HG03045 (cell line): Measurements from ENCODE around the gene HPCAL4.
A peak's percentile ranks its signal among the peaks of the same experiment; 100 is the strongest.

Source experiments
- ATAC-seq: cut with Tn5 transposase; IDR thresholded peaks from one replicate; pipeline ENCODE4 v1.9.1; 2021; ENCODE audit warnings: mild to moderate bottlenecking, moderate library complexity; ENCODE audit not compliant: unreplicated experiment

Gene HPCAL4

DNA sequence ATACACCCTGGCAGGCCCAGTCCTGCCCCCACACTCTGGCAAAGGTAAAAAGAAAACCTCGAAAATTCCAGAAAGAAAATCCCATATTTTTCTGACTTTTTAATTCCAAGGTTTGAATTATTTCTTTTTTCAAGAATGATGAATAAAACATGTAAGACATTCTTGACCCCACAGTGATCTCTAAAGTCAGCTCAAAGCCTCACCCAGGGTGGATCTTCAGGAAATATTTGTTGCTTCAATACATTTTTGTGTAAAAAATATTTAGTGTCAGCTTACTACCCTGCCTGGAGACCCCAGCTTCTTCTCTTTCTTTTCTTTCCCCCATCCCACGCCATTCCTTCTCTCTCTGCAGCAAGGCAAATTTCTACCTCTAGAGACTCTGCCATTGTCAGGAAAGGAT is 12.3 kb downstream of the HPCAL4 start:
- no peak for ATAC-seq

DNA sequence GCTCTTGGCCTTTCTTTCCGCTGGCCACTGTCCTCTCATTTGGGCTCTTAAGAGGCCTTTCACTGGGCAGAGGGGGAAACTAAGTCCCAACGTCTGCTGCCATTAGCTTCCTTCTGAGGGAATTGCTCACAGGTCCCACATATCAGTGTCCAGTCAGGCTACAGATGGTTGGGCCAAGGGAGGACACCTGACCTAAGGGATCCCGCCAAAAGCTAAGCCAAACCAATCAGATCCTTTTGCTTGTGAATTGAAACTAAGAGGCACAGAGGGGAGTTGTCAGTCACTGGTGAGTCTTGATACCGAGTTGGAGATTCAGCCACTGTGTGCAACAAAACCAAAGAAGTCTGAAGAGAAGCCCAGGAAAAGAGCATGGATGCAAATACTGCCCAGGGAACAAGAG is 13.6 kb downstream of the HPCAL4 start:
- no peak for ATAC-seq

DNA sequence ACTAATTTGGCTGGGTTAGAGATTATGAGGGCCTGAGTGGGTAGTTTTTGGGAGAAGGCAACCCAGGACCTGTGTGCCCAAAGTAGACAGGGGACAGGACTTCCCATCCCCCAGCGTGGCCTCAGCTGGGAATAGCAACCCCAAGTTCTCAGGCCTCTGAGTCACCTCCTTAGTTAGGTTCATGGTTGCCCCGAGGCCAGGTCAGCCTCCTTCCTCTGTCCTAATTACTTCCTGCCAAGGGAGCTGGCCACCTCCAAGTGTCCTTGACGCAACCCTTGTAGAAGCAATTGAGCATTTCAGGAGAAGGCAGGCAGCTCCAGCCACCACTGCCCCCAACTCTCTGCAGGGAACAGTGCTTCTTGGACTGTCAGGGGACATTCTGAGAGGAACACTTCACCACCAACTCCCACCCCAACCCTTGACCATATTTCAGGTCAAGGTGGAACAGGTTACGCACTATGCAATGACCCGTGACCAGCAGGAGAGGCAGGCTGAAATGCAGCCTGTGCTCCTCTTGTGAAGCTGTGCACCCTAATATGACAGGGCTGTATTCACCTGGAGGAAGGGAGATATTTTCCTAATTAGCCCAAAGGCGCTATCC is 14.2 kb downstream of the HPCAL4 start:
- ATAC-seq = no peak

DNA sequence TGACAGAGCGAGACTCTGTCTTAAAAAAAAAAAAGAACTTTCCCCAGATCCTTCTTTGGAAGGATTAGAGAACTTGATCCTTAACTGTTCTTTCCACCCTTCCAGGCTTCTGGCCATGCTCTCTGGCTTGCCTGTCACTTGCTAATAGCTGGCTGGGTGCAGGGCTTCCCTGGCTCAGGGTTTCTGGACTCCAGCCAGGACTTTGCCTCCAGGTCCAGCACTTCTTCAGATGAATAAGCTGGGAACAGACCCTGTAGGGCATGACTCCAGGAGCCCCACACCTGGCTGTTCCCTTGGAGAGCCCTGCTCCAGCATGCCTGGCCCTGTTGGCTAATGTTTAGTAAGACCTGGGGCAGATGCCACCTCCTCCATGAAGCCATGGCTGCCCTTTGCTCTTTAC is 16.0 kb downstream of the HPCAL4 start:
- no peak for ATAC-seq

DNA sequence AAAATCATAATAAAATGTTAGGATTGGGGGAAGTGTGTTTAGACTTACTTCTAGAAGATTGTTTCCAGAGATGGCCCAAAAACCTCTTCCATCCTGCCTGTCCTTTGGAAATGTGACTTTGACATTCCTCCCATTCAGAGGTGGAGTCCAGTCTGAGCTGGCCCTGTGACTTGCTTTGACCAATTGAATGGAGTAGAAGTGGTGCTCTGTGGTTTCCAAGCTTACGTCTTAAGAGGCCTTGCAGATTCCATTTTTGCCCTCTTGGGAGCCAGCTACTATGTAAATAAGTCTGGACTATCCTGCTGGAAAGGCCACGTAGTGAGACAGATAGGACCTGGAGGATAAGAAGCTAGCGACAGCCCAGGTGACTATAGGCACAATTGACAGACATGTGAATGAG is 18.0 kb downstream of the HPCAL4 start:
- no peak for ATAC-seq

DNA sequence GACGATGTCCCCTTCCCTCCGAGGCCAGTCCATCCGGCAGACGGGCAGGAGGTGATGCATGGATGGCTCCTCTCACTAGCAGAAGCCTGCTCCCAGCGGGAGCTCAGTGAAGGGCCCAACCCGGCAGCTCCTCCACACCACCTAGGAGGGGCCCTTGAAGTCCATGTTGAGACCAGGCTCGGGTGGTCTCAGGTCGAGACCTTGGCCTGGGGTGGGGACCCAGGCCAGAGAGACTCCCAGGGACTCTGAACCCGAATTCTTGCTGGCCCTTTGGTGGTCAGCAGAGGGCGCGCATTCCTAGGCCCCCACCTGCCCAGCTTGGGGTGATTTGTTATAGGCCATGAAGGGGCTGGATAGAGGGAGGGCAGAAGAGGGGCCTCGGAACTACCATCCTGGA is 18.7 kb downstream of the HPCAL4 start:
- ATAC-seq = no peak

DNA sequence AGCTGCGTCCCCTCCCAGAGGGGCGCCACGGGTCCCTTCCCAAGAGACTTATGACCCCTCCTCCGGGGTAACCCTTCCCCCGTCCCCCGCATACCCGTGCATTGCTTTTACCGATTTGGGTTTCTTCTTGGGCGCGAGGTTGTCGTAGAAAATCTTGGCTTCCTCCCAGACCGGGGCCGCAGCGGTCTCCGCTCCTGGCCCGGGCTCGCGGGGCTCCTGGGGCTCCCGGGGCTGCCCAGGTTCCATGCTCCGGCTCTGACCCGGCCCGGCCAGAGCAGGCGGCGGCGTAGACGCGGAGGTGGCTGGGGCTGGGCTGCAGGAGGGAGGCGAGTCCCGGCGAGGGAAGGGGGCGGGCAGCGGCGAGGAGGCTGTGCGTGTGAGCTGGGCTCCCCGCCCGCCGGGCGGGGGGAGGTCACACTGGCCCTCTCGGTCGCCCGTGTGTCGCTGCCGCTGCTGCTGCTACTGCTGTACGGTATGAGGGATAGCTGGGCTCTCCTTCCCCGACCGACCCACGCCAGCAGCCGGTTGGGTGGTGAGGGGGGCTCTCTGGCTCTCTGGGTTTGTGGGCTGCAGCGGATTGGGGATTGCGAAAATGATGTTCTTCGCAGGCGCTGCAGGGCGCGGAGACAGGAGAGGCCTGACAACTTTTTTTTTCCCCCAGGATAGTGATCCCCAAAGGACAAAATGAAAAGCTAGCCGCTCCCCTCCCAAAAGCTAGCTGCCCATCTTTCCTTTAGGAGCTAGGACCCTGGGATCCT is 19.3 kb downstream of the HPCAL4 start, which contains the start of gene NT5C1A:
TSS of gene NT5C1A (minus strand) at position 315 of the 758 bp plus-strand sequence. CDS start at position 246, 69 bp downstream.
- no peak for ATAC-seq

DNA sequence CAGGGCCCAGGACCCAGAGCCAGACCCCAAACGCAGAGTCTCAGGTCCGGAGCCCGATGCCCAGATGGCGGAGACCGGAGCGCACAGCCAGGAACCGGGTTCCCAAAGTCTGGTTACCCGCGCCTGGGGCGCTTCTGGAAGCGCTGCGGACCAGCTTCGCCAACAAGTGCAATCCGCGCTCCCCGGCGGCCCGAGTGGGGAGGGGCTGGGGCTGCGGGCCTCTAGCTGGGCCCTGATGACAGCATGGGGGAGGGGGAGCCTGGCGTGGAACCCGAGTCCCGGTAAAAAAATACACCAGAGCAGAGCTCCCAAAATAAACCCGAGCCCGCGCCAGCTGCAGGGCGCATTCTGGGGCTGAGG is 19.8 kb downstream of the HPCAL4 start:
- no peak for ATAC-seq

DNA sequence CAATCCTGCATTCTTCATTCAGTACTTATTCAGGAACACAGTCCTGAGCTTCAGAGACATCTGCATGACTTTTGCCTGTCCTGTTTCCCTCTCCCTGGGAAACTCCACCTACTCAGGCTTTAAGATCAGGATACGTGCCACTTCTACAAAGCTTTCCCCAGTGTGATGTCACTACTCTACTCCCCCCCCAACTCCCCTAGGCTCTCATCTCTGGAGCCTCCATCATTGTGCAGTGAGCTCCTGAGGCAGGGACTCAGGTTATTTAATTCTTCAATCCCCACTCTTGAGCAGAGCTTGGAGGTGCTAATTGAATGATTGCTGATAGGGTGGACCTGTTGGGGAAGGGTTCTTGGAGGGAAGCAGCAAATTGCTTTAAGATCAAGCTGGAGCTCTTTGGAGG is 20.5 kb downstream of the HPCAL4 start:
- no peak for ATAC-seq

DNA sequence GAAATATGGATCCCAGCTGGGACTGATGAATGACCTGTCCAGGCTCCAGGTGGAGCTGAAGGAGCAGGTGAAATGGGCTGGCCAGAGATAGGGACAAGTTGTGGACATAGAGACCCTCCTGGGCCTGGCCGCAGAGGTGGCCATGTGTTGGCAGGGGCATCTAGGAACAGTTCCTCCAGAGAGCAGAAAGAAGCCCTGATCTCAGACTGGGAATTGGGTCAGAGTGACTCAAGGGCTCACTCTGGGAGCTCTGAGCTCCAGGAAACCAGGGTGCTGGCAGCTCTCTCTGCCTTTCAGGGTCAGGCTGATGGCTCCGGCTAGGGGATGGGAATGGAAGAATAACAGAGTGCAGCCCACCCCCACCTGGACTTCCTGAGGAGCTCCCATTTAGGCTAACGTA is 22.3 kb downstream of the HPCAL4 start:
- no peak for ATAC-seq

DNA sequence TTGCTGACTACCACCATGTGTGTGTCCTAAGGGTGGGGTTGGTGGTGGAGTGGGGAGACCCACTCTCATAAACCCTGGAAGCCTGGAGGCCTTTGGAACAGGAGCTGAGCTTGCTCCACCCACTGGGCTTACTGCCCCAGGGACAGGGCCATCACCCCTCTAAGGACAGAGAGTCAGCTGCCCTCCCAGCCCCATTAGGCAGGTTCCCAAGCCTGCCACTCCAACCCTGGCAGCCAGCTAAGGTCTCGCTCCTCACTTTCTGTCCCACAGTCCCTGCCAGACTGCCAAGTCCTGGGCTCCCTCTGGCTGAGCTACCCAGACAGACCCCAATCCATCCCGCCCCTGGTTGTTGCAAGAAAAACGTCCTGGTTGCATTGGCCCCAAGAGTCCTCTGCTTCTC is 23.1 kb downstream of the HPCAL4 start:
- no peak for ATAC-seq

DNA sequence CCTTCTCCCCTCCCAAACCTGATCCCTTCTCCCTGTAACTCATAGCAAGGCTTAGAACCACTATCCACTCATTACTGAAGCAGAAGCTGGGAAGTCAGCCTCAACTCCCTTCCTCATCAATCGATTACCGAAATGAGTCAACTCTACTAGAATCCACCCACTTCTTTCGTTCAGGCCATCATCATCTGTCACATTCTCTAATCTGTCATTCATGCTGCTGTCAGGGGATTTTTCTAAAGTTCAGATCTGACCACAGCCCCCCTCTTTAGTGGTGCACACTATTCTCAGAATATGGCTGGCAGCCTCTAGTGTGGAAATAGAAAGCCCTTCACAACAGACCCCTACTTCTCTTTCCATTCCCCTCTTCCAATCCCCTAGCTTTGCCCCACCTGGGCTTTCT is 24.5 kb downstream of the HPCAL4 start:
- ATAC-seq = peak; percentile 72

DNA sequence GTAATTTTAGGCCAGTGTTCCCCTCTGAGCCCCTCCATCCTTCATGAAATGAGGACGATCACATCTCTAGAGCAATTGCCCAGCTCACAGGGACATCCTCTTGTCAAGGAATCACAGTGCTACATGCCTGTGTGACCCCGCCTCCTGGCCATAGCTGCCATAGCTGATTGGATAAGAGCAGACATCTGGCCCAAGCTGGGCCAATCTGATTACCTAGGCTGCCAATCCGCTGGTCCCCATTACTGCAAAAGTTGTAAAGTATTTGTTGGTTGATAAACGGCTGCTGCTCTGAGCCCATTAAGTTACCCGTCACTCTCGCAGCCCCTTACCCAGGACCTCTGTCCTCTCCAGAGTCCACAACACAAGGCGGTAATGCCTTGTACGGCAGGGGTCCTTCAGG is 27.7 kb downstream of the HPCAL4 start:
- no peak for ATAC-seq

DNA sequence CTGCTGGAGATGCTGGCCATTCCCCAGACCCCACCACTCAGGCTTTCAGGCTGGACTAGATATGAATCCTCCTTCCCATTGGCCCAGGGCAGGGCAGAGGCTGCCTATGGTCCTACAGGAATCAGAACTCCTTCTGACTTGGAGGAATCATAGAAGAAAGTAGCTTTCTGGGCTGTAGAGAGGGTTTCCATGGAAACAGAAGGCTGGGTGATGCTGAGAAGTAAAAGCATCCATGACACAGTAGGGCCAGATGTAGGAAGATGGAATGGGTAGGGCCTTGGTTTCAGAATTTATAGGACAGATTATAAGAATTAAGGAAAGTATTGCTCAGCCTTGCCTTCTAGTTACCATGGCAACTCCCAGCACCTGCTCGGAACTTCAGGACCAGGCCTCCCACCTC is 28.4 kb downstream of the HPCAL4 start:
- ATAC-seq = no peak

DNA sequence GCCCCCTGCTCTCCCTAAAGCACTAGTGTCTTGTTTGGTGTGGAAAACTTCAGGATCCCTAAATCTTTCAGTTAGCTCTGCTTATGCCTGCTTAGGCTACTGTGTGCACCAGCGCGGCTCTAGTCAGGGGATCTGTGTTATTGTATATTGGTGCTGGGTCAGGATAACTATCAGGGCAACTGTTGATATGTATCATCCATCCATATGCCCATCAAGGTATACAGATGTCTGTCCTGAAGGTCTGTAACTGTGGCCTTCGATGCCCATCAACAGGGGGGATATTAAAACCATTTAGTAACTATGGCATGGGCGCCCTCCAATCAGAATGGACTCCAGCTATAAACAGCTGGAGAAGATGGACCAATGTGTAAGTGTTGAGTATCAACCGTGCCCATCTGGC is 31.7 kb downstream of the HPCAL4 start:
- no peak for ATAC-seq

DNA sequence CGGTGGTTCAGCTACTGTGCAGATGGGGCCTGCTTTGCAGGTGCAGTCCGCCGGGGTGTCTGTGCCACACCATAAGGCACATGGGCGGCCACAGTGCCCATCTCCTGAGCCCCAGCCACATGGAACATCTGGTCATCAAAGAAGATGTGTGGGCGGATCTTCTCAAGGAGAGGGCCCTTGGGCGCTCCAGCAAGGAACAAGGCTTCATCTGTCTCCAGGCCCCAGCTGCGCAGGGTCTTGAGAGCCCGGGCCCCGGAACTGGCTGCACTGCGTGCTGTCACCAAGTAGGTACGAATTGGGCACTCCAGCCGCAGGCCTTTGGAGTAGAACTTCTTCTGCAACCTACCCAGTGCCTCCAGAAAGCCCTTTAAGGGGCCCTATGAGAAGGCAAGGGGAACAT is 32.1 kb downstream of the HPCAL4 start:
- no peak for ATAC-seq

DNA sequence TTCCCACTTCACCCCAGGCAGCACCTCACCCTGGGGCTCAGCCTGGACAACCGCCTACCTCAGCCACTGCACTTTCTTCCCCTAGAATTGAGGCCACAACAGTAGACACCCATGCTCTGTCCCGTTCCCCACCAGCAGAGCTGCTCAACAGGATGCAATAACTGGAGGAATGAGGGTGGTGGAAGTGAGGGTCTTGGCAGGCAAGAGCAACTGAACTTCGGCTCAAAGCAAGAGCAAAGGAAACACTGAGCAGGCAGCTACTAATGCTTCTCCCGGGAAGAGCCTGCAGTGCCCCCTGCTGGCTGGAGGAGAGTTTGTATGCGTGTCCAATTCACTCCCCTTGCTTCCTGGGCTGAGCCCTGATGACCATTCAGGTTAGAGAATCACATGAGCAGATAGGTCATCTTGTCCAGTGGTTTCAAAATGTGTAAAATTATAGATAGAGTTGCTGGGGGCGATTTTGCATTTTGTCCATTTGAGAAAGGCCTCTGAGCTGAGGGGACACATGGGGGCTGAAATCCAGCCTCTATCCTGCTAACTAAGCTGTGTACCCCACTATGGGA is 33.2 kb downstream of the HPCAL4 start:
- ATAC-seq = peak; percentile 42

DNA sequence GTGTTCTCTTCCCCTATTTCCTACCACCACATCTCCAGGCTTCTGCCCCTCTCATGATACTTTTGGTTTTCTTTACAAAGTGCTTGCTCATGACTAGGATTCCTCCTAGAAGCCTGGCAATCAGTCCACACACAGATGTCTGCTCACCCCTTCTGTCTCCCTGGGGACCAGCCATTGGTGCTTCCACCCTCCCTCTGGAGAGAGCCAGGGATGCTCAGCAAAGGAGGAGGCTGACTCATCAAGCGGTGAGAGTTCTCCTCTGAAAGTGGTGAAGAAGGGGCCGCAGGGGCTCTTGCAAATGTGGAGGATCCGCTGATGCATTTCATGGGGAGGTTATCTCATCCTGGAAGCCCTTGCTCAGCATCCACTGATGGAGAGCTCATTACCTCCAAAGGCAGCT is 33.8 kb downstream of the HPCAL4 start:
- no peak for ATAC-seq

DNA sequence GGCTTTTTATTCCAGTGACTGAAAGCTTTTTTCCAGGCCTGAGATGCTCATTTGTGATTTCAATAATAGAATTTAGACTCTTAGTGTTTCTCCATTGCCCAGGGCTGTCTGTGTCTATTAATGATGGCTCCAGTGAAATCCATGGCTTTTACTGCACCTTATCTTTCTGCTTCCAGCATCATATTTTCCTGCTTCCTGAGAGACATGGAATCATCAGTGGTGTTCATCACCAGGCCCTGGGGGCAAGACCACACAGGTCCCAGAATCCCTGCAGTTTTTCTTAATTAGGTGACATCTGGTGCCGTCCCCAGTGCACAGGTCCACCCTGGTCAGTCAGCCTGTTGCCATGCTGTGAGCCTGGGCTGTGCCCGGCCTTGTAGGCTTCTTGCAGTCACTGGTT is 34.8 kb downstream of the HPCAL4 start:
- ATAC-seq = no peak

DNA sequence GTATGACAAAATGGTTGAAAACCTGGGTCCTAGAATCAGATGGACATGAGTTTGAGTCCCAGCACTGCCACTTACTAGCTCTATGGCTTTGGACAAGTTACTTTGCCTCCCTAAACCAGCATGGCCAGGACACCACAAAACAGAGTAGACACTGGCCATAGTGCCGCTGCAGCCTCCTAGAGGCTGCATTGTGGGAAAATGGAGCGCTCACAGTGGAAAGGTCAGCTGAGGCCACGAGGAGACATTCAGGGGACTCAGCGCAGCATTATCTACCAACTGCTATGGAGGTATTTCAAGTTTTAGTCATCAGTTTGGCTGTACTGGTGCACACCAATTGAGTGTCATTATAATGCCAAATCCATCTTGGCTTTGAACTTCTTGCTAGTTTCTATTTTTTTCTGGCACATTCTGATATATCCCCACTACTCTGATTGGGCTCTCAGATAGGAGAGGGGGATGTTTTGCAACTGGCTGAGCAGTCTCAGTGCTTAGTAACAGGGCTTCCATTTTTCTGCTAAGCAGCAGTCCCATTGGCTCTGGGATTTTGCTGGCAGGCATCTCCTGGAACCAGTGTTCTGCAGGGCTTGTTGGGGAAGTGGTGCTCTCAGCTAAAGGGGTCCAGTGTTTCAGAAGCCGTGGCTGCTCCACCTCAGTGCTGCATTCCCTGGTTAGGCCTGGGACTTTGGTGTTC is 35.5 kb downstream of the HPCAL4 start:
- ATAC-seq = no peak

DNA sequence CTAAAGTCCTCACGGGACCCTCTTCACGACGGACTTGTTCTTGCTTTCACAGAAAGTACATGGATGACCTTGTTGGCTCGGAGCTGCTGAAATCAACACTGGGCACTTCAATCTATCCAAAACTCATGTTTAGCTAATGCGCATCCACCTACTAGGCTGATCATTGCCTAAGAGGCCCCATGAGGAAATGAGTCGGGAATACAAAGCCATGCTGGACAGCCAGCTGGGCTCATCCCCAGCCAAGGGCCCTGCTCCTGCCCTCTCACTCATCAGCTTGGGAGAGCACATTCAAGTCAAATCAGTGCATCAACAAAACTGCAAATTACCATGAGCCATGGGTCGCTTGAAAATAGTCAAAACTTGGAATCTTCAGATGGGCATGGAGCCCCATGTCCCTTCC is 36.9 kb downstream of the HPCAL4 start:
- no peak for ATAC-seq

DNA sequence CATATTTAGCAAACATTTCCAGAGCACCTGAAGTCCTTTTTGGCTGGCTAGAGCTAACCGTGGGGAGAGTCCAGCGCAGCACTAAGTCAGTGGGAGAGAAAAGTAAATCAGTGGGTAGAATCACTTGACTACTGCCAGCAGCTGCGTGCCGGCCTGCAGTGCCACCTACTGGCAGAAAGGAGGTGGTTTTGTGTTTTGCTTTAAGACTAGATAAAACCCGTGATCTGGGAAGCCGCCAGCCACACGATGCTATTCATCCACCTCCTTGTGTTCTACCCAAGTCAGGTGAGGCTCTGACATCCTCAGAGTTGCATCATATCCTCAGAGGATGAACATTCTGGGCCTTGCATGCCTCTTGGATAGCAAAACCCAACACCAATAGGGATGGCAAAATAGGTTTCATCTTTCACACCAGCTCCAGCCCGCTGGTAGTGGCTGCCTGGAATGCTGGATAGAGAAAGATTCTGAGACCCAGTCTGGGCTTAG is 37.6 kb downstream of the HPCAL4 start:
- no peak for ATAC-seq
